HuH-7.5 (cell line): Measurements from ENCODE around the gene ASF1A.

Experiments used
- DNase-seq: peaks from one replicate; pipeline ENCODE4 v3.0.0; 2011; ENCODE audit warnings: low spot score

The ASF1A gene

GRCh38 chr6:118913161-118913560 is 19.2 kb downstream of the ASF1A start:
- DNase-seq: no peak

DNA sequence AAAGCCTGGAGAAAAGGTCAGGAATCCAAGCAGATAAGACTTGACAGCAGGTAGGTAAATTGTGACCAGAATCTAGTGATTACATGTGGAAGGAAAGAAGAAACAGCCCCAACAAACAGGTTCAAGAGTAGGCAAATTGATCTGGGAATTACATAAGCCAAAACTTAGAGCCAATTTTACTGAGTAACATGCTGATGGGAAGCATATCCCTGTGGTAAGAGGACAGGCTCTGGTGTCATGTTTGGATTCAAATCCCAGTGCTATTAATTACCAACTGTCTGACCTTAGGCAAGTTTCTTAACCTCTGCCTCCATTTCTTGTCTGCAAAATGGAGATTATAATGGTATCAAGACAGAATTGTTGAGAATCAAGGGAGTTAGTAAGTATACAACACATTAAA is 20.6 kb downstream of the ASF1A start:
- no peak for DNase-seq

GRCh38 chr6:118917546-118918328 is 23.8 kb downstream of the ASF1A start:
- DNase-seq: no peak

GRCh38 chr6:118918329-118918725 is 24.4 kb downstream of the ASF1A start:
- DNase-seq: no peak

GRCh38 chr6:118921084-118921483 is 27.1 kb downstream of the ASF1A start:
- no peak for DNase-seq

DNA sequence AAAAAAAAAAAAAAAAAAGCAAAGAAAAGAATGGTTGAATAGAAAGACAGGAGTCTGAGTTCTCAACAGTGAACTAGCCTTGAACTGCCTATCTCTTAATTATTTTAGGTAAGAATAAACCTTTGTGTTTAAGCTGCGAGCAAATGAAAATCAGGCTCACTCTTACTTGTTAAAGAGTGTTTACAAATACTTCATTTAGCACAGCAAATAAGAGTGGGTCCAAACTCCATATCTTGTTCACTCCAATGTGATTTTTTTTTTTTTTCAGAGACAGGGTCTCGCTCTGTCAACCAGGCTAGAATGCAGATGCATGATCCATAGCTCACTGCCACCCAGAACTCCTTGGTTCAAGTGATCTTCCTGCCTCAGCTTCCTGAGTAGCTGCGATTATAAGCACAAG is 29.1 kb downstream of the ASF1A start:
- no peak for DNase-seq

GRCh38 chr6:118930680-118931079 is 36.7 kb downstream of the ASF1A start:
- no peak for DNase-seq

DNA sequence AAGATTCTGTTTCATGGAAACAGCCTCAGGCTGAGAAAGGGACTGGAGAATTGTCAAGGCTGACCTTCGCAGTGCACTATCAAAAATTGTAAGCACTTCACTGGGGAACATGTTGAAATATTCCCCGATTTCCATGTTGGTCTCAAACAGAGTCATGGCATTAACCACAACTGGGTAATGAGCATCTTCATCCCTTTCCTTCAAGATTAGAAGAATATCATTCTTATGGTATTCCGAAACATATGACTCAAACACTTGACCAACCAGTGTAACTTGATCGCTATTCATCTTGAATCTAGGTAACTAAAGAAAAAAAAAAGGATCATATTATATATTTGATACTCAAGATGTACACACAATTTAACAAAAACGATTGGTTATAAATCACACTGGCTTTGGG is 37.5 kb downstream of the ASF1A start:
- DNase-seq: no peak

GRCh38 chr6:118932421-118932820 is 38.5 kb downstream of the ASF1A start:
- DNase-seq: no peak

DNA sequence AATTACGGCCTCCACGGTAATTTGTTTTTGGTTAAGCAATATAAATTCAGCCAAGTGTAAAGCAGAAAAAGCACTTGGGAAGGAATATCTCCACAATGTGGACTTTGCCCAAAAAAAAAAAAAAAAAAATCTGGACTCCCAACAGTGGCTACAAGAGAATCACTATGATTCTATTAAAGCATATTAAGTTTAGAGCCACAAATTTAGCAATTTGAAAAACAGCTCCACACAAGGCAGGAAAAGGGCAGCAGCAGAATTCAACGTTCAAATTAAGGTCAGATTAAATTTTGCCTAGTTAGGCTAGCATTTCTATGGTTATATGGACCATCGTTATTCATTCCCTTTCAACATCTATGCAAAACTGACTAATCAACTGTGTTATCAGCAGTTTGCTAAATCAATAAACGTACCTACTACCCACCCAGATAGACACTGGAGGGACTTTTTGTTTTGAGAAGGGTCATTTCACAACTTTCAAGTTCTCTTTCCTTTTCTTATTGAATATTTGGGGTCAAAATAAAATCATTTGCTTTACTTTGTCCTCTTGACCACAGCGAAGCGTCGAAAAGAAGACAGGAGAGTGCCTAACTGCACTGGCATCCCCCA is 40.0 kb downstream of the ASF1A start:
- no peak for DNase-seq

- DNase-seq: peak; percentile 75
Observed at GRCh38 chr6:118934461-118935330, 40.7 kb downstream of the ASF1A start, which contains the start of gene MCM9. Gene MCM9 (minus strand): TSS chr6:118935159. CDS start chr6:118931723, 3,436 bp downstream.

GRCh38 chr6:118935331-118935668 is 41.3 kb downstream of the ASF1A start:
- no peak for DNase-seq

DNA sequence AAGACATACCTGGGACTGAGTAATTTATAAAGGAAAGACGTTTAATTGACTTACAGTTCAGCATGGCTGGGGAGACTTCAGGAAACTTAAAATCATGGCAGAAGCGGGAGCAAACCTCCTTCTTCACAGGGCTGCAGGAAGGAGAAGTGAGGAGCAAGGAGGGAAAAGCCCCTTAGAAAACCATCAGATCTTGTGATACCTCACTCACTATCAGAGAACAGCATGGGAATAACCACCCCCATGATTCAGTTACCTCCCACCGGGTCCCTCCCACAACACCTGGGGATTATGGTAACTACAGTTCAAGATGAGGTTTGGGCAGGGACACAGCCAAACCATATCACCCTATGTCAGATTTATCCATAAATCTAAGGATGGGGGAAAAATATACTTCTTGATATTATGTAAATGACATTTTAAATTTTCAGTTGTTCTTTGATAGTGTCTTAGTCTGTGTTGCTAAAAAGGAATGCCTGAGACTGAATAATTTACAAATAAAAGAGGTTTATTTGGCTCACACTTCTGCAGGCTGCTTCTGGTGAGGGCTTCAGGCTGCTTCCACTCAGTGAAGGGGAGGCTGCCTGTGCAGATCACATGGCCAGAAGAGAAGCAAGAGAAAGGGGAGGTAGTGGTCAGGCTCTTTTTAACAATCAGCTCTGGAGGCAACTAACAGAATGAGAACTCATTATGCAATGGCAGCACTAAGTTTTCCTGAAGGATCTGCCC is 42.2 kb downstream of the ASF1A start:
- no peak for DNase-seq

DNA sequence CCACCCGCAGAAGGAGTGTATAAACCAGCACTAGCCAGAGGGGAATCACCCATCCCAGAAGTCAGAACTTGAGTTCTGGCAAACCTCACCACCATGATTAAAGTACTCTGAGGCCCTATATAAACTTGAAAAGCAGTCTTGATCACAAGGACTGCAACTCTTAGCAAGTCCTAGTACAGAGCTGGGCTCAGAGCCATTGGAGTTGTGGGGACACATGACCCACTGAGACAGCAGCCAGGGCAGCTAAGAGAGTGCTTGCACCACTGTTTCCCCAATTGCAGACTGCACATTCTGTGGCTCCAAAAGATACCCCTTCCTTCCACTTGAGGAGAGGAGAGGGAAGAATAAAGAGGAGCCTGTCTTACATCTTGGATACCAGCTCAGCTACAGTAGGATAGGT is 45.7 kb downstream of the ASF1A start:
- no peak for DNase-seq

DNA sequence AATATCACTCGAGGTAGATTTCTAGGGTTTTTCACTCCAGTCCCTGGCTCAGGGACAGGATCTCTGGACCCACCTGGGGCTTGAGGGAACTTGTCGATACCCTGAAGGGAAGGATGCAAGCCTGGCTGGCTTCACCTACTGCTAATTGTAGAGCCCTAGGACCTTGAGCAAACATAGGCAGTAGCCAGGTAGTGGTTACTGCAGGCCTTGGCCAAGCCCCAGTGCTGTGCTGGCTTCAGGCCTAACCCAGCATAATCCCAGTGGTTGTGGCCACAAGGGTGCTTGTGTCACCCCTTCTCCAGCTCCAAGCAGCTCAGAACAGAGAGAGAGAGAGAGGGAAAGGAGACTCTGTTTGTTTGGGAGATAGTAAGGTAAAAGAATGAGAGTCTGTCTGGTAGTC is 46.8 kb downstream of the ASF1A start:
- no peak for DNase-seq

DNA sequence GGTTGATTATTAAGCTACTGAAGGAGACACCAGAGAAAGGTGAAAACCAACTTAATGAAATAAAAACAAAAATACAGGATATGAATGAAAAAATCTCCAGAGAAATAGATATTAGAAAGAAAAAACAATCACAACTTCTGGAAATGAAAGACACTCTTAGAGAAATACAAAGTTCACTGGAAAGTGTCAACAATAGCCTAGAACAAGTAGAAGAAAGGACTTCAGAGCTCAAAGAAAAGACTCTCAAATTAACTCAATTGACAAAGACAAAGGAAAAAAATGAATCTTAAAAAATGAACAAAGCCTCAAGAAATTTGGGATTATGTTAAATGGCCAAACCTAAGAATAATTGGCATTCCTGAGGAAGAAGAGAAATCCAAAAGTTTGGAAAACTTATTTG is 51.3 kb downstream of the ASF1A start:
- no peak for DNase-seq

- DNase-seq: no peak
Observed at GRCh38 chr6:118952683-118953082, 58.7 kb downstream of the ASF1A start.

GRCh38 chr6:118953391-118953790 is 59.4 kb downstream of the ASF1A start:
- DNase-seq: no peak
